ENCODE results near the gene PSME3IP1.
A peak's percentile ranks its signal among the peaks of the same experiment; 100 is the strongest.

The PSME3IP1 gene

DNA sequence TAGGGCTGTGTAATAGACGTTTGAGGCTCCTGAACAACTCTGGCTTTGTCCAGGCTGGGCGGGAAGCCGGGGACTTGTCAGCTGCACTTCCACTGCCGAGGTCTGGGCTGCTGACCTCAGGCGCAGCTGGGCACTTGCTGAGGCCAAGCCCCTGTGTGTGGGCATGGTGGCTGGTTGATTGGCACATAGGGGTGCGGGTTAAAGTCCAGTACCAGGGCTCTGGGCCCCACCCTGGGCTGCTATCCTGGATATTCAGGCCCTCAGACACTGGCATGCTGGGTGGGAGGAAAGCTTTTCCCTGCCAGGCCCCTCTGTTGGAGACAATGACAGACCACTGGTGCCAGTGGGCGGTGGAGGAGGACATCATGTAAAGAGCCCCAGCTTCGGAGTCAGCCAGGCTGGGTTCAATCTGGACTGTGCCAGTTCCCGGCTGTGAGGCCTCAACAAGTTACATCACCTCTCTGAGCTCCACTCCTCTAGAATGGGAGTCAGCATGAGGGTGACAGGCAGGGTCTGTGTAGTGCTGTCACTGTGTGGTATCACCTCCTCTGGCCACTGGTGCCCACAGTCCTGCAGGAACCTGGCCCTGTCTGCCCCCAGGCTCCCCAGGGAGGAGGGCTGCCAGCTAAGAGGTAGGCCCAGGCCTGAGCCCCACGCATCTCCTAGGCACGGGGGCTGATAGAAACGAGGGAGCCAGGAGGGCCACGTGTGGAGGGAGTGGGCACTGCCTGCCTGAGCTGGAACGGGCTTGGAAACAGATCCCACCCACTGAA is 42.5 kb downstream of the PSME3IP1 start:
- no peak for DNase-seq

- DNase-seq = no peak
Measured at GRCh38 chr16:57141822-57142631, 43.8 kb downstream of the PSME3IP1 start.

- DNase-seq = no peak
Measured at GRCh38 chr16:57140931-57141668, 44.7 kb downstream of the PSME3IP1 start.

- DNase-seq = no peak
Measured at GRCh38 chr16:57138281-57138935, 47.4 kb downstream of the PSME3IP1 start.

GRCh38 chr16:57137566-57138273 is 48.1 kb downstream of the PSME3IP1 start:
- no peak for DNase-seq

GRCh38 chr16:57137043-57137442 is 48.8 kb downstream of the PSME3IP1 start:
- no peak for DNase-seq

DNA sequence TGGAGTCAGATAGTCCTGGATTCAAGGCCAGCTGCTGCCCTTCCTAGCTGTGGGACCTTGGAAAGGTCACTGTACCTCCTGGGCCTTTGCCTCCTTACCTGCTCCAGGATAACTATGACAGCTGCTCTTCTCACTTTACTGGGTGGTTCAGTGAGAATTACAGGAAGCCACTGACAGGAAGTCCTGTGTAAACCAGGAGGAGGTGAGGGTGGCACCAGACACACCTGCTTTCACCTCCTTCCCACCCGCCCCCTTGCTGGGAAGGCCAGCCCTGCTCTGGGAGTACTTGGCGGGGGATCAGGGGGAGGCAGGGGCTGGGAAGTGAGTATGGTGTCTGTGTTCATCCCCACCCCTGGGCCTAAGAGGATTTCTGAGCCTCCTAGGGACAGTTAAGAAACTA is 50.9 kb downstream of the PSME3IP1 start:
- DNase-seq = peak; percentile 74

DNA sequence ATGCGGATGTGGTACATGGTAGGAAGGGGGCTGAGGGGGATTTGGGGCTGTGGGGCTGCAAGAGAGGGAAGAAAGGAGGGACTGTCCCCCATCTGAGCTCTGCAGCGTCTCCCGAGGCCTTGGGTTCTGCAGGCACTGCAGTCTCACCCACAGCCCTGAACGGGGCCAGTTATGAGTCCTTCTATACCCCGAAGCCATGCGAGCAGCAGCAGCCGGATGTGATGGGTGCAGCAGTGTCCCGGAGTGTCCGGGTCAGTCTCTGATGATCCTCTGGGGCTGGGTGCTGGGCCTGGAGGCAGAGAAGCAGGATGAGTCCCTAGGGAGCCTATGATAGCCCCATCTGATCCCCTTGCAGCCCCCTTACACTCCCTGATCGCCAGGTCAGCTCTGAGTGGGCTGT is 52.0 kb downstream of the PSME3IP1 start:
- DNase-seq = no peak

- DNase-seq = no peak
Measured at GRCh38 chr16:57133031-57133430, 52.8 kb downstream of the PSME3IP1 start.

DNA sequence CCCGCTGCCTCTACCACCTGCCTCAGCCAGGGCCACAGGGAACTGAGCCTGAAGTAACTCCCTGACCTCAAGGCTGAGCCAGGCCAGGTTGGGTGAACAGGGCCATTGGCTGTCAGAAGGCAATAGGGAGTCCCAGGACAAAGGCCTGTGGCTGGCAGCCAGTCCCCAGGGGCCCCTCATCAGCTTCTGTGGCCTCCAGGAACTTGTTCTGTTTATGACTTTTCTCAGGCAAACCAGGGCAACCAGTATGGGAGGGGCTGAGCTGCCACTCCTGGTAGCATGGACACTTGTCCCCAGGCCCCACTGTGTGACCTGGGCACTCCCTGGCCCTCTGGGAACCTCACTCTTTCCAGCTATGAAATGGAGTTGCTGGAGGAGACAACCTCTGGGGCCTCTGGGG is 53.4 kb downstream of the PSME3IP1 start:
- DNase-seq = no peak

GRCh38 chr16:57131351-57131970 is 54.4 kb downstream of the PSME3IP1 start:
- no peak for DNase-seq

DNA sequence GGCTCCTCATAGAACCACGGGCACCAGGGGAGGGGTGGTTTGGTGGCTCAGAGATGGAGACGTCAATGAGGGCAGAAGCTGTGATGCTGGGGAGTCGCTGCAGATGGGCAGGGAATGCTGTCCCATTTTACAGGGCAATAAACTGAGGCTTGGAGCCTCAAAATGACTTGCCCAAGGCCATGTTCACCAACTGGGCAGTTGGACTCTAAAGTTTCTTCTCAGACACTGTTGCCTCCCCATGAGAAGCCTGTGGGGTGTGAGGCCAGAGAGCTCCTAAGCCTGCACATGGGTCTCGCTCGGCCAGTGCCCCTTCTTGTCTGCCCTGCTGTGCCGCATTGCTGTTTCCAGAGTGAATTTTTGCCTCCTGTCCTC is 54.9 kb downstream of the PSME3IP1 start:
- no peak for DNase-seq

DNA sequence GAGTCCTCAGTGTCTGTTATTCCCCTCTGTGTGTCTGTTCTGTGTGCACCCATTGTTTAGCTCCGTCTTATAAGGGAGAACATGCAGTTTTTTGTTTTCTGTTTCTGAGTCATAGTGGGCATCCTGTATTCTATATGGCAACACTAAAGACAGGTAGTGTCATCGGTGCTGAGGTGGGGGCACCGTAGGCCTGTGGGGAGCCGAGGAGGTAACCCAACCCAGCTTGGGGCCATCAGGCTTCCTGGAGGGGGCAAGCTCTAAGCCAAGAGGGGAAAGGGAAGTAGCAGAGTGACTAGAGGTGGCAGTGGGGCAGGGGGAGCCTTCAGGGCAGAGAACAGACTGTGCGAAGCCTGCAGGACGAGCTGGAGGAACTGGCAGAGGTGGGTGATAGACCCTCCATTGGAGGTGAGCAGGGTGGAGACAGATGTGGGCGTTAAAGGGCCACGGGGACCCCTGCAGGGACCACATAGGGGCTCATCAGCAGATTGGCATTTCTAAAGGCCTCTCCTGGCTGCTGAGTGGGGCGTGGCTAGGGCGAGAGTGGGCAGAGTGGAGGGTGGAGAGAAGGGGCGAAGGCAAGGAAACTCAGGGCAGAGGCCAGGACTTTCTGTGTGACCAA is 57.0 kb downstream of the PSME3IP1 start:
- no peak for DNase-seq

- no peak for DNase-seq
Measured at GRCh38 chr16:57127836-57128235, 58.0 kb downstream of the PSME3IP1 start.

DNA sequence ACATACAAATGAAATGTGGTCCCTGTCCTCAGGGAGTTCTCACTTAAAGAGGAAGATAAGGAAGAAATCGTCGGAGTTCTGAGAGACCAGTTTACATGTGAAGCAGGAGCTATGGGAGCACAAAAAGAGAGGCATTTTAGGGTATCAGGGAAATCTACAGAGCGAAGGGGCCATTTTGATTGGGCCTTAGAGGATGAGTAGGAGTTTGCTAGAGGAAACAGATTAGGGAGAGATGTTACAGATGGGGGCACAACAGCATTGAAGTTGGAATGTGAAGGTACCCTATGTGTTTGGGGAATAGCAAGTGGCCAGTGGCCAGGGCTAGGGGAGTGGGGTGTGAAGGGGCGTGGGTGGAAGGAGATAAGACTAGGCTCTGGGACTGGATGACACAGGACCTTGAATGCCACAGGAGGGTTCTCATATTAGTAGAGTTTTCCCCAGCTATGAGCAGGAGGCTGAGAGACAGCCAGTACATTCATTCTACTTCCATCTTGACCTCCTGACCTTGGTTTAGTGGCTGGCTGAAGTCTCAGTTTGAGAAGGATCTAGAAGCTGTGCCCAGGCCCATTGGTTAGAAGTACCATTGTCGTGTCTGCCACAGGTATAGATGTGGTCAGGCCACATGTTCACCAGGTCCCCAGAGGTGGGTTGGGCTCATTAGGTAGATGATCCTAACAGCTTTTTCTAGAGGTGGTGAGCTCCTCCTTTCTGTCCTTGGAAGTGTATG is 58.6 kb downstream of the PSME3IP1 start:
- DNase-seq = no peak

DNA sequence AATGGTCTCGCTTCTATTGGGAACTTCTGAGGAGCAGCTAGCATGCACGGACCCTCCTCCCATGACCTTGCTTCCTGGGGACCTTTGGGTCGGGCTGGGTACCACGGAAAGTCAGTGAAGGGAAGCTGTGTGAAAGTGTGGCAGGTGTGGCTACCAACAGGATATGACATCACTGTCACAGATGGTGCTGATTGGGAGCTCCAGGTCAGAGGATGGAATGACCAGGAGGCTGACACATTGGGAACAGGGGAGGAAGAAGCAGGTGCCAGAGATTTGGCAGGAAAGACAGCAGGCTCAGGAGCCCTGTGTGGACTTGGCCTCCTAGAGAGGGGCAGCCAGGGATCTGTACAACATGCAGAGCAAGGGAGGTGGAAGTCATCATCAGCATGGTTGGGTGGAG is 59.4 kb downstream of the PSME3IP1 start:
- no peak for DNase-seq

DNA sequence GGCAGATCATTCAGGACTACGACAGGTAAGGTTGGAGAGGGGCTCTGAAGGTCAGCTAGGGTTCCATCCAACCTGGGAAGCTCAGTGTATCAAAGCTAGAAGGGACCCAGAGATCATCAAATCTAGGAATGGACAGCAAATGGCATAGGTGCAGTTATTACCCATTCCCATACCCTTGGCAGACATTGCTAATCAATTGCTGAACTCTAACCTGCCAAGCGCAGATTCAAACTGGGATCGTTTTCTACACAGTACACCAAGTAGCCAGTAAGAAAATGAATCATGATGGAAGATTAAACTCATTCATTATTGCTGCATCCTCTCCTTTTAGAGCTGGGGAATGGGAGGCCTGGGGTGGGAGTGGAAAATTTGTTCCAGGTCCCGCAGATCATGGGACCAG is 59.9 kb downstream of the PSME3IP1 start:
- DNase-seq = no peak

- DNase-seq = no peak
Measured at GRCh38 chr16:57125376-57125775, 60.5 kb downstream of the PSME3IP1 start.

GRCh38 chr16:57123974-57124674 is 61.7 kb downstream of the PSME3IP1 start:
- no peak for DNase-seq
